ENCODE results near the gene RREB1. TPM values are rescaled to one million over a fixed set of nuclear protein-coding genes. Genes with fewer than 3 reads are reported as not detected.

RREB1 gene
- polyA plus RNA-seq, 1 donor from 2014 or later, result not detected

GRCh38 chr6:7062451-7063162, 45.2 kb upstream of the RREB1 start:
- Histone ChIP-seq H3K9me2 (ENCODE audit: insufficient read depth, low read length) (no peaks in the 10 kb centered on the region), H3K4me2 (ENCODE audit: low read length) (no peak overlapping the region), H3K79me2 (replicated peaks; ENCODE audit: insufficient read depth, low read length) (no peaks in the 10 kb centered on the region), H3K27me3 (ENCODE audit: insufficient read depth, low read depth, low read length) (no peaks in the 10 kb centered on the region), H3K27ac (ENCODE audit: low read length) (no peak overlapping the region), H3K4me3 (ENCODE audit: low read length) (no peak overlapping the region), H3K36me3 (ENCODE audit: insufficient read depth, low read length) (no peaks in the 10 kb centered on the region), H2AFZ (ENCODE audit: low read depth, low read length) (no peak overlapping the region), H3K9ac (ENCODE audit: low read length) (no peak overlapping the region), H3F3A (ENCODE audit: insufficient read depth, low read length, poor library complexity, severe bottlenecking) (no peaks in the 10 kb centered on the region), H4K20me1 (ENCODE audit: insufficient read depth) (no peaks in the 10 kb centered on the region), H3K9me3 (ENCODE audit: low read length) (no peaks in the 10 kb centered on the region)
- TF ChIP-seq EP300 (conservative IDR thresholded peaks at IDR 0.05; ENCODE audit: poor library complexity, severe bottlenecking) (no peak), POLR2AphosphoS5 (IDR thresholded peaks at IDR 0.05) (no peak)

- no peak overlapping the region for H3K9ac ChIP-seq (ENCODE audit: low read length)
- no peak overlapping the region for H2AFZ ChIP-seq (ENCODE audit: low read depth, low read length)
- H3K4me2 ChIP-seq (ENCODE audit: low read length), result no peak overlapping the region
- no peaks in the 10 kb centered on the region for H4K20me1 ChIP-seq (ENCODE audit: insufficient read depth)
- H3K9me2 ChIP-seq (ENCODE audit: insufficient read depth, low read length), result no peaks in the 10 kb centered on the region
- TF ChIP-seq RAD21 (conservative IDR thresholded peaks at IDR 0.05) (no peak), EP300 (conservative IDR thresholded peaks at IDR 0.05; ENCODE audit: poor library complexity, severe bottlenecking) (no peak), CTCF (IDR thresholded peaks at IDR 0.05; ENCODE audit: poor library complexity, severe bottlenecking) (no peak), POLR2AphosphoS5 (IDR thresholded peaks at IDR 0.05) (no peak), MXI1 (conservative IDR thresholded peaks at IDR 0.05; ENCODE audit: poor library complexity, severe bottlenecking) (no peak), TAF1 (IDR thresholded peaks at IDR 0.05; ENCODE audit: low read depth) (no peak), SMC3 (conservative IDR thresholded peaks at IDR 0.05; ENCODE audit: poor library complexity) (no peak), REST (IDR thresholded peaks at IDR 0.05; ENCODE audit: borderline replicate concordance) (no peak), EZH2 (IDR thresholded peaks at IDR 0.05; ENCODE audit: borderline replicate concordance, insufficient read depth, low read length, poor library complexity, severe bottlenecking) (no peak)
- no peaks in the 10 kb centered on the region for H3K79me2 ChIP-seq (replicated peaks; ENCODE audit: insufficient read depth, low read length)
- H3K27me3 ChIP-seq (ENCODE audit: insufficient read depth, low read depth, low read length), result no peaks in the 10 kb centered on the region
- no peaks in the 10 kb centered on the region for H3K36me3 ChIP-seq (ENCODE audit: insufficient read depth, low read length)
- no peak overlapping the region for H3K27ac ChIP-seq (ENCODE audit: low read length)
- H3K9me3 ChIP-seq (ENCODE audit: low read length), result no peaks in the 10 kb centered on the region
- no peaks in the 10 kb centered on the region for H3F3A ChIP-seq (ENCODE audit: insufficient read depth, low read length, poor library complexity, severe bottlenecking)
- no peak overlapping the region for H3K4me3 ChIP-seq (ENCODE audit: low read length)
Observed at GRCh38 chr6:7067305-7067704, 40.5 kb upstream of the RREB1 start.
